Stimulated activated CD8-positive, alpha-beta memory T cell treated with anti-CD3 and anti-CD28 coated beads, Interleukin-15, amount 100 ng/mL, for 1 hour (primary cell): ENCODE measurements around the gene NARF.

Source experiments
- DNase-seq: peaks from one replicate; pipeline ENCODE4 v3.0.0-alpha.2; 2020; ENCODE audit warnings: low read depth

The NARF gene

DNA sequence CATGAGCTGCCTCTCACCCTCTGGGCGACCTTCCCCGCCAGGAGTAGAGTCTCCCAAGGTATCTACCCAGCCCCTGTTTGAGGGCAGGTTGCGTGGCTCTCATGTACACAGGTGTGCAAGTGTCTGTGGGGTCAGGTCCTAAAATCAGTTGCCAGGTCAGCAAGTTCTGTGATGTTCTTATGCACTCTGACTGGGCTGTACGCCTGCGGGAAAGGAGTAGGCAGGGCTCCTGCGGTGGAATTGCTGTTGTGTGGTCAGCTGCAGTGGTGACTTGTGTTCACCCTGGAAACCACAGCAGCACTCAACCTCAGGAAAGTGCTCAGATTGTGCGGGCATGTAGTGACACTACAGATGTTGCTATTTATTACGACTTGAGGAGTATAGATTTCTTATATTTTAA is 19.4 kb downstream of the NARF start:
- DNase-seq, result no peak

DNA sequence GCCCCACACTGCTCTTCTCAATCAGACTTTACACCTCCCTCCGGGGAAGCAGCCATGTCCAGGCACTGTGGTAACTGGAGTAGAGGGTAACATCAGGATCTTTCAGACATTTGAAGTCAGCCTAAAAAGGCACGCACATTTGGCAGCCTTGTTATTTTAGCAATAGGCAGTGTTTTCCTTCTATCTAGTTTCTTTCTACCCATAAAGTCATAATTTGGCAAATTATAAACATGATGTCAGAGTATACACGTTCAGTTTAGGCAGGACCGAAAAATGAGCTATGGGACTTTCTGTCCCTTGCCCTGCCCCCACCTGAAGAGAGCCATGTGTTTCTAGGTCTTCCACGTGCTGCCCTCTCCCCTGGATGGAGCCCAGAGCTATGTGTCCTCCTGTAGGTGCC is 21.1 kb downstream of the NARF start:
- no peak for DNase-seq

DNA sequence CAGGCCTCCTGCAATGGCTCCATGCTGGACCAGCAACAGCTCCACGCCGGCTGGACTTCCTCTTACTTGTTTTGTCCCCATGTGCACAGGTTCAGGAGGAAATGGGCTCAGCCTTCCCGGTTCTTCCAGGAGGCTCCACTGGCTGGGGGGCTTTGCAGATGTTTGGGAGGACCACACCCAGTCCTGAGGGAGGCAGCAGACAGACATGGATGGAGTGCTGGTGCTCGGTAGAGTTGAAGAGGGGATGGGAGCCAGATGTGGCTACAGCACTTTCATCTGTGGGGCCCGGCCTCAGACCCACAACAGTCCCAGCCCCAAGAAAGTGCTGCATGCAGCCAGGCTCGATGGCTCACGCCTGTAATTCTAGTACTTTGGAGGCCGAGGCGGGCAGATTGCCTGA is 21.8 kb downstream of the NARF start:
- no peak for DNase-seq

DNA sequence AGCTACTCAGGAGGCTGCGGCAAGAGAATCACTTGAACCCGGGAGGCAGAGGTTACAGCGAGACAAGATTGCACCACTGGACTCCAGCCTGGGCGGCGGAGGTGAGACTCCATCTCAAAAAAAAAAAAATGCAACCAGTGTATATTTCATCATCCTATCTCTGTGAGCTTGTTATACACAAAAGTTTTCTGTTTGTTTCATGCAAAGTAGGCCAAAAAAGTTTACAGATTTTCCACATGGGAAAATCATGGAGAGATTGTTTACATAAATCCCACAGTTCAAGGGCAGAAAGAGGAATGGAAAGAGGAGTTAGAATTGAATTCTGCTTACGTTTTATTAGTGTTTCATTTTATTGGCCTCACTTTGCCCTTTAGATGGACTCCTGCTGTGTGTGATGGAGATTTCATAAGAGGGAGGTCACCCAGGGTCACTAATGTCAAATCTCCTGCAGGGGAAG is 24.7 kb downstream of the NARF start:
- no peak for DNase-seq

DNA sequence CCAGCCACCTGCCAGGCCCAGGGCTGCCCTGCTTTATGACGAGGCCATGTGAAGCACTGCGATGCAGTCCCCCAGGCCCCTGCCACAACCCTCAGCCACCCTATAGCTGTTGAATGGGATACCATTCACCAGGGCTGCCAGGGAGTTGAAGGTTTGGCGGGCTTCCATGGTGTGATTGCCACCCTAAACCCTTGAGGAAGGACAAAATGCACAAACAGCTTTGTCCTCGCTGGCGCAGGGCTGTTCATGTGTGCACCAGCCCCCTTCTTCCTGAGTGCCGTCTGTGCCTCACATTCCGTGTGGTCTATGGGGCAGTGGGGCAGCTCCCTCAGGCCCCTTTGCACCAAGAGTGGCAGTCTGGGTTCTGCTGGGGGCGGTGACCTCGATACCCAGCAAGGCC is 25.3 kb downstream of the NARF start:
- no peak for DNase-seq

DNA sequence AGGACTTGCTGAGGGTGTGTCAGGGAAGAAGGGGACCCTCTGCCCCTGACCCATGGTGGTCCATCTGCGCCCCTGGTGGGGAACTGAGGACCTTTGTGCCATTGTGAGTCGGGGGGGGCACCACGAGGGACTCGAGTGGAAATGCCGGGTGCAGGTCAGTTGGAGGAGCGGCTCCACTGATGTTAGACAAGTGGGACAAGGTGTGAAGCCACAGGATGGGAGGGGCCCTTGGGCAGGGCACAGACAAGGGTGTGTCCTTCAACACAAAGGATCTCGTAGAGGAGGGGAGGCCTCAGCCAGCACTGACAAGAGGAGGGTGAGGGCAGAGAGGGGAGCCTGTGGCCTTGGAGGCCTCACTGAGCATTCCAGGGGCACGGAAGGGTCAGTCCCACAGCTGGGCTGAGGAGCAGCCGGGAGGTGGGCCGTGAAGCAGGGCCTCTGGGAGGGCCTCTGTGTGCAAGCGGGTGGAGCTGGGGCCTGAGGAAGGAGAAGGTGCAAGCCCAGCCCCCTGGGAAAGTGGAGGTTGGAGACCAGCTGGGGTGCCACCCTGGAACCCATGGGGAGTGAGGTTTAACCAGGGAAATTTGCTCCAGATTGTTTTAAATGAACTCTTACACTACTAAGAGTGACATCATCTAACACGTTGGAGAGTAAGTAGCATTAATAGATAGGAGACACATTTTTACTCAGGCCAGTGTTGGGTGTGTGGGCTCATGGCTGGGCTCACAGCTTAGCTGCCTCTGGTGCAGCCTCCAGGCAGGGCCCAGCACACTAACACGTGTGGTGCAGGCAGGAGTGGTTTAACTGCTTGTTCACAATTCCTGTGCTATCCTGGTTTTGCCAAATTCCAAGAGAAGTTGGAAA is 27.9 kb downstream of the NARF start:
- DNase-seq, result no peak

DNA sequence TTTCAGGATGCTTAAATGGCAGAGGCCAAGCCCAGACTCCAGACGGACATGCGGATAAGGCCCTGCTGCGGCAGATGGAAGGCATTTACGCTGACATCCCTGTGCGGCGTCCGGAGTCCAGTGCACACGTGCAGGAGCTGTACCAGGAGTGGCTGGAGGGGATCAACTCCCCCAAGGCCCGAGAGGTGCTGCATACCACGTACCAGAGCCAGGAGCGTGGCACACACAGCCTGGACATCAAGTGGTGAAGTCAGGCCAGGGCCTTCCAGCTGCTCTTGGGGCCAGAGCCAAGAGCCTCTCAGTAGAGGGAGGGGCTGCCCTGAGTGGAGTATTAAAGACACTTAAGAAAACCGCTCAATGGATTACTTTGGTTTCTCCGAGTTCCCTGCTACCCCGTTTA is 29.4 kb downstream of the NARF start:
- no peak for DNase-seq

DNA sequence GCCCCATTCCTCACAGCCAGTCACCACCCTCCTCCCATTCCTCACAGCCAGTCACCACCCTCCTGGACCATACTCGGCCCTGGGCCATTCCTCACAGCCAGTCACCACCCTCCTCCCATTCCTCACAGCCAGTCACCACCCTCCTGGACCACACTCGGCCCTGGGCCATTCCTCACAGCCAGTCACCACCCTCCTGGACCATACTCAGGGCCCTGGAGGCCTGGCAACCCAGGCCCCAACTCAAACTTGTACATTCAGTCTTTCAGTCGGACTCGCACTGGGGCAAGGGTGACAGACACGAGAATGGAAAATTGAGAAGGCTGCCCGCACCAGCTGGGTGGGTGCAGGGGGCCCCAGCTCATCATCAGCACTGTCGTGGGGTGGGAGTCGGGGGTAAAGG is 30.6 kb downstream of the NARF start:
- no peak for DNase-seq

DNA sequence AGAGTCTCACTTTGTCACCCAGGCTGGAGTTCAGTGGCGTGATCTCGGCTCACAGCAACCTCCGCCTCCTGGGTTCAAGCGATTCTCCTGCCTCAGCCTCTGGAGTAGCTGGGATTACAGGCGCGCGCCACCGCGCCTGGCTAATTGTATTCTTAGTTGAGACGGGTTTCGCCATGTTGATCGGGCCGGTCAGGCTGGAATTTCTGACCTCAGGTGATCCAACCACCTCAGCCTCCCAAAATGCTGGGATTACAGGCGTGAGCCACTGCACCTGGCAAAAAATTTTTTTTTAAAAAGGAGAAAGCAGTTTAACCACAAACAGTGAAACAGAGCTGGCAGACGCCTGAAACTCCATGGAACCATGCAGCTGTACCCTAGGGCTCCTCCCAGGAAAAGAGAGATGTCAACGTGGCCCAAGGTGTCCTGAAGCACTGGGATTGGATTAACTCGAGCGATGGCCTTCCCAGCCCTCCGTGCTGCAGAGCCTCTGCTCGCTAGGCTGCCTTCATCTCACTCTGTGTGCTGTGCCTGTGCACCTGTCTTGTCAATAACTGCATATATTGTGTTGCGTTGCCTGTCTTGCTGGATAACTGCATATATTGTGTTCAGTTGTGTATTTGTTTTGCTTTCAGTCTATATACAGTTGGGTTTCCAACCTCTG is 31.4 kb downstream of the NARF start:
- DNase-seq, result no peak

DNA sequence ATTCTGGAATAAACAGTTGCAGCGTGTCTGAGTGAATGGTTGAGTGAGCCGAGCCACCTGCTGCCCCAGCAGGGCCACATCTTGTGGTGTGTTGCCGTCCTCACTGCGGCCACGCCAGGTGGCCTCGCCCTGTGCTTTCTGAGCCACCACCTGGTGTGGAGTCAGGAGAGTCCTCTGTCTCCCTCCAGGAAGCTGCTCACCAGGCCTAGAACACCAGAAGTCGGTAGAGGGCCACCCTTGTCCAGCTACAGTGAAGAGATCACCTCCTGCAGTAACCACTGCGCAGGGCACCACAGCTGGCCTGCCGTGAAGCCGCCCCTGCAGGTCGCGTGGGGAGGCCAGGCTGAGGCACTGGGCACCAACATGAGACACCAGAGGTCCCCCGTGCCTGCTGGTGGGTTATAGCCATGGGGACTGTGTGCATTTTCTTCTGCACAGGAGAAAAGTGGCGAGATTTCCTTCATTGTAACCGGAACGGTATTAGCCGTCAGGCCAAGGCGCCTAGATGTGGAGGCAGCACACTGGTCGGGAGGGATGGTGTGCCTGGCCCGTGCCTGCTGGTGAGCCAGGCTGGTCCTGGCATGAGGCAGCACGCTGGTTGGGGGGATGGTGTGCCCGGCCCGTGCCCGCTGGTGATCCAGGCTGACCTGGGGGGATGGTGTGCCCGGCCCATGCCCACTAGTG is 32.1 kb downstream of the NARF start:
- no peak for DNase-seq

DNA sequence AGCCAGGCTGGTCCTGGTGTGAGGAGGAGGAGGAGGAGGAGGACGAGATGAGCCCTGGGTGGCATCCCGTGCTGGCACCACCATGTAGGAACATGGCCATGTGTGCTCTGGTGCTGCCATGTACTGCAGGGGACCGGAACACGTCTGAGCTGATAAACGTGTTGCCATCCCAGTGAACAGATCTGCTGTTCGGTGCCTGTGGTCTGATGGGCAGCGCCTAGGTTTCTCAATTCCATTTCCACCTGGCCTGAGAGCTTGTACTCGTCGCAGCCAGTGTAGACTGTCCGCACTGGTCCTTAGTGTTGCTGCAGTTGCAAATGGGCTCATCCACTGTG is 32.6 kb downstream of the NARF start:
- no peak for DNase-seq

DNA sequence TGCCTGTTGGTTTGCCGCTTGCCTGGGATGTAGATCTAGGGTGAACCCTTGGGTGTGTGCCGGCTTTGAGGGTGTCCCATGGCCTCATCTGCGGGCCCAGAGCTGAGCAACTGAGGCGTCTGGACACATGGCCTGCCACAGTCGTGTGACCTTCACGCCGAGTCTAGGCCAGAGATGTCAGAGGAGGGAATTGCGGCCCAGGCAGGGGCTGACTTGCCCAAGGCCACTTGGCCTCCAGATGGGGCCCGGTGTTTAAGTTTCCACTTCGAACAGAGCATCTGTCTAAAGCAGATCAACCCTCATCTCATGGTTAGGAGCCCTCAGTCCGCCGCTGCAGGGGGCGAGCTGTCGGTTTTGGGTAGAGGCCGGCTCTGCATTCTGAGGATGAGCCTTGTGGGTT is 33.0 kb downstream of the NARF start:
- DNase-seq, result no peak

DNA sequence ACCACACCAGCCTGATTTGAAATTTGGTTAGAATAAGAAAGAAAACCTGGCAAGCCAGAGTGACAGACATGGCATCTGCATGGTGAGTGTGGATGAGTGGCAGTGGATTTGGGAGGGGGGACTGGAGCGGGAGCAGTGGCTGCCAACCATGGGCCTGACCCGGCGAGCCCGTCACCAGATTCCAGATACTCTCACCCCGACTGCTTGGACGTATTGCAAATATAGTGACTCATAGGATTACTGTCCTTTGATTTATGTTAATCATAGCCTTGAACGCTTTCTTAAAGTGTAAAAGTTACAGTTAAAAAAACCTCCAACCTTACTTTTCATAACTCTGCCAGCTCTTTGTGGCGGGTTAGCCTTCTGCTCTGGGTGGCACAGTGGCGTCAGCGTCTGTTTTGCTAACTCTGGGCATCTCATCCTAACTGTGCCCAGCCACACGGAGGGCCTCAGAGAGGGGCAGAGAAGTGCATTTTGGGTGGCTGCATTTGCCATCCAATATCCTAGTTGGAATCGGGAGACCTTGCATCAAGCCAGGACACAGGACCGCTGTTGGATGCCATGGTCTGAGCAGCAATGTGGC is 34.2 kb downstream of the NARF start:
- DNase-seq, result no peak

DNA sequence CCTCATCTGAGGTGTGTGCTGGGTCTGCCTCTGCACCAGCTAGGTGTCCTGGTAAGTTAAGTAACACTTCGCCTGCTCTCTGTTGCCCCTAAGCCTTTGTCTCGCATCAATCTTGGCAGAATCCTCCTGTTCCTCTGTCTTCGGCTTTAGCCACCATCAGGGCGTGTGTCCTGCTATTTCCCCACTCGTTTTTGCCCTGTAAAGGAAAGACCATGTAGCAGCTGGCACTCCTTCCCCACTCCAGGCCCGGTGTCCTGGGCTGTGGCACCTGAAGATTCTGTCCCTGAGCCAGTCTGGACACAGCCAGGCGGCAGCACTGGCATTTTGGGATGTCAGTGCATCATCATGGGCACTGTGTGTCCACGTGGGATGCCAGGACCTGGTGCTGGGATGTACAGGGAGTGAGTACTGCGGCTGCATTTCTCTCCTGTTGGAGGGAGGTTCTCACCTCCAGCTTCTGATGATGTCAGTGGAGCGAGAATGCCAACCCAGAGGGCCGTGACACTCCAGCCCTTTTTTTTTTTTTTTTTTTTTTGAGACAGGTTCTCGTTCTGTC is 34.8 kb downstream of the NARF start:
- DNase-seq, result no peak

DNA sequence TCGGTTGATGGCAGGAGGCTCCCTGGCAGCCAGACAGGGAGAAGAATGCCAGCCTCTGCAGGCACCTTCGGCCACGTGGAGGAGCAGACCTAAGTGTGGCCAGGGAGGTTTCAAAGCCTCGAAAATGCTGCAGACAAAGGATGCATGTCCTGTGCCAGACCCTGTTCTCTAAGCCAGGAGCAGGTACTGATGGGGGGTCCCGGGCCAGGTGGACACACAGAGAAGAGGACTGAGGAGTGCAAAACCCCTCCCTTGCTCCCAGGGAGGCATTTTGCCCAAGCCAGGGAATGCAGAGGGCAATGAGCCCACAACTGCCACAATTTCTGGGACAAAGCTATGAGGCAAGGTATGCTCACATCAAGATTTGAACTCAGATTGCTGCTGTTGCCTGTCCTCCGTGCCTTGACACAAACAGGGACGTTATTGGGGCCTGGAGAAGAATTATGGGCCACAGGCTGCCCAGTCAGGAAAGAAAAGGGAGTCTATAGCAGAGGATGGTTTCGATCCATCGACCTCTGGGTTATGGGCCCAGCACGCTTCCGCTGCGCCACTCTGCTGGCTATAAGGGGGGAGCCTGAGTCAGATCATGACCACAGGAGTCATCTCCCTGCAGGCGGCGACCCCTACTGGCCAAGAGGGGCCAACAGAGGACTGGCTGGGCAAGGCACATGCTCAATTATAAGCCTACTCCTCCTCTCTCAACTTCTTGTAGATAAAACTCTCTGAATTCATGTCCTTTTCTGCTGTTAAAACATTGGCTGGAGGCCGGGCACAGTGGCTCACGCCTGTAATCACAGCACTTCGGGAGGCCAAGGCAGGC is 35.9 kb downstream of the NARF start:
- peak; percentile 73 for DNase-seq

DNA sequence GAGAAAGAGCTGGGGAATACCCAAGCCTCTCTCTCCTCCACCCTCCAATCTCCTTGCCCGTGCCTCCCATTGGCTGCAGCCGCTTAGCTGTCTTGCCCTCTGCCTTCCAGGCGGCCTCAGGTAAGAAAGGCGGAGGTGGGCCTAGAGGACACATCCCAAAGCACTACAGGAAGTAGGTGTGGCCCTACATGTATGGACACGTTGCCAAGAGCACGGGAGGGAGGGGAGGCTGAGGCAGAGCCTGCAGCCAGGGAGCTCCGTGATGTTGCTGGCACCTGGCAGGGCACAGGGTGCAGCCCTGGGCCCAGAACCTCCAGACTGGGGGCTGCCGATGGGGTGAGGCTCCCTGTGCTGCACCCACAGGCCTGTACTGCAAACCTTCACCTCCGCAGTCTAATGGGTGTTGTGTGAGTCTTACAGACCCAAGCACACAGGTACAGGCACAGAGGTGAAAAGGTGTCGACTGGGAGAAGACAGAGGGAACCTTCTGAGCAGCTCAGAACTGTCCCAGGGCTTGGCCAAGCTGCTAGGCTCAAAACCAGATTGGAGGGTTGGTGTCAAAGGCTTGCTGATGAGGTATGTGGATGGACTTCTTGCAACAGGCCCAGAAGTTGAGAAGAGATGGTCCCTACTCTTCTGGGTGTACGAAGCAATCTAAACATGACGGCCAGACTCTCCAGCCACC is 37.4 kb downstream of the NARF start:
- no peak for DNase-seq

DNA sequence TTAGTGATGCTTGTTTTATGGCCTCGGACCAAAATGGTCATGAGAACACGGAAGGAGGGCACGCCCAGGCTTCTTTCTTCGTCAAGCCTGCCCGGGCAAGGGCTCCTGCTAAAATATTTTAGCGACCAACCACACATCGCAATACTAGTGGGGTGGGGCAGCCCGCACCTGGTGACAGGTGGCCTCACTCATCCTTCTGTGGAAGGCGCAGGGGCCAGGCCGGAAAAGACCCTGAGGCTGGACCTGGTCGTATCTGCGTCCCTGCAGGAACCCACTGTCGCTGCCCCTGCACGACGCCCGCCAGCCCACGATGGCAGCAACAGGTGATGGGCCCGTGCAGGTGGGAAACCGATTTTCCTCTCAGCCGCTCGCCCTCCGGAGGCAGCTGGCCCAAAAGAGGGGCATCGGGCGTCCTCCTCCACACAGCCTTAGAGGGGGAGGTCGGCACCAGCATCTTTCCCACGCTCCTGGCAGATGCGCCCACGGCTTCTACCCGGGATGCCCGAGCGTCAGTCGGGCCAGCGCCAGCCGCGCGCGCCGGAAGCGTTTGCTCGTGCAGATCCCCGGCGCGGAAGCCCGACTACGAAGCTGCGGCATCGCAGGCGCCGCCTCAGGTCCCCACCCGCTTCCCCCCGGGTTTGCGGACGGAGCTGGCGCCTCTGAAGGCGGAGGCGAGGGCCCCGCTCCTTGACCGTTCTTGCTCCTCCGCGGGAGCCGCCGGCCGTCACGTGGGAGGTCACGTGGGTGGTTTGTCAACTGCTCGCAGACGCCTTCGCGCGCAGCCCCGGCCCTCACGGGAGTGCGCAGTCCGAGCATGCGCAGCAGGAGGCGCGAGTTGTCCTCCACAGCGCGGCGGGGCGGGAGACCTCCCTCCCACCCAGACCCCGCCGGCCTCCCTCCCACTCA is 38.2 kb downstream of the NARF start:
- peak; percentile 75 for DNase-seq

DNA sequence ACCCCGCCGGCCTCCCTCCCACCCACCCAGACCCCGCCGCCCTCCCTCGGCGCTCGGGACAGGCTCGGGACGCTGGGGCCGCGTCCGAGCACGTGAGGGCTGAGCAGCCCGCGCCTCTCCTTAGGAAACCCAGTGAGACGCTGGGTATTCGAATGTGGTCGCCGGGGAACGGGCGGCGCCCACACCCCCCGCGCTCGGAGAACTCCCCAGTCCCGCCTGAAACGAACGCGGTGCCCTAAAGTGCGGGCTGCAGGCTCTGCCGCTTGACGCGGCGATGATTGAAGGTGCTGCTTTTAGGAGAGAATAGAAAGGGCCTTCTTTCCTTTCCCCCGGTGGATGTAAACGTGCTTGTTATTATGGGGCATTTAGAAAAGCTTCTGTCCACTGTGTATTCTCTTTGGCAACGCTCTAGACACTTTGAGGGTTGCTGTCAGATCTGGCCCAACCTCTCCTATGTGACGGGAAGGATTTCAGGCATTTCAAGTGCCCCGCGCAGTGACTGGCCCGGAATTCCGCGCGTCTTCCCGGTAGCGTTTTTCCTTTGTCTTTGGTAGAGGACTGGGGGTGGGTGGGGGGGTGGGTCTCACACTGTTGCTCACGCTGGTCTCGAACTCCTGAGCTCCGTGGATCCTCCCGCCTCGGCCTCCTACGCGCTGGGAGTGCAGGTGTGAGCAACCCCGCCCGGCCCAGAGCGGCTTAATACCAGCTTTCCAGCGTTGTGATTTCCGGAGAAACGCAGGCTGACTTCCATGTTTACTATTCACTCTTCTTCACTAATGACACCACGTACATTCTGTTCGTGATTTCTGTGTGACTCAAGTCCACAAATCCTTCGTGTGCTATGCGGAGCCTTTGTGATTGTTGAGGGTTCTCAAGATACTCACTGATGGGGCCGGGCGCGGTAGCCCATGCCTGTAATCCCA is 39.2 kb downstream of the NARF start:
- DNase-seq, result no peak

DNA sequence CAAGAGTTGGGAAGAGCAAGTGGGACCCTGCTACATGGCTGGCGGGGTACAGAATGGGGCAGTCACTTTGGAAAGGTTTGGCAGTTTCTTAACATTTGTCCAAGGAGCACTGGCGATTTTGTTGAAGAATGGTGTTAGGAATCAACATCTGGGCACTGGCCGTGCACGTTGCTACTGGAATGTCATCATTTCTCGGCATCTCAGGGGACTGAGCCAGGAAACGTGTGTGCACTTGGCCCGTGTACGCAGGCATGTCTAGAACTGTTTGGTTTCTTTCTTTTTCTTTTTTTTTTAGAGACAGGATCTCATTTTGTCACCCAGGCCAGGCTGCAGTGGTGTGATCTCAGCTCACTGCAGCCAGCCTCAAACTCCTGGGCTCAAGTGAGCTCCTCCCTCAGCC is 43.7 kb downstream of the NARF start:
- no peak for DNase-seq
